Mononuclear cell (primary cell): ENCODE data around the gene GPC3. TPM values are rescaled to one million over a fixed set of nuclear protein-coding genes. Genes with fewer than 3 reads are reported as not detected.

Source experiments
- H3K27me3 ChIP-seq: 2 replicates; pipeline ENCODE4 v1.6.0; 2011; ENCODE audit warnings: low read length, control low read depth; ENCODE audit not compliant: insufficient read depth
- H3K4me1 ChIP-seq: 2 replicates; pipeline ENCODE4 v1.5.1; 2011; ENCODE audit warnings: mild to moderate bottlenecking, low read length, control low read depth; ENCODE audit not compliant: insufficient read depth
- H3K4me3 ChIP-seq: 2 replicates; pipeline ENCODE4 v1.5.1; 2011; ENCODE audit warnings: mild to moderate bottlenecking, low read length, moderate library complexity
- H3K9me3 ChIP-seq: 2 replicates; pipeline ENCODE4 v1.5.1; 2011; ENCODE audit warnings: low read depth, mild to moderate bottlenecking, control low read depth, low read length
- total RNA-seq: library from RNA; depleted of rRNA; stranded (reverse); fragments of >200 nt; gene quantifications from one replicate; pipeline ENCODE4 v1.2.3, GENCODE V29; 2012

Gene GPC3
- total RNA-seq, 1 donor = 0.31 TPM

- no peak overlapping the region for H3K4me3 ChIP-seq
These were observed 287.7 kb downstream of the GPC3 start for GRCh38 chrX:133697656-133698055.

GRCh38 chrX:133689997-133690599, 295.3 kb downstream of the GPC3 start:
- H3K27me3 ChIP-seq = no peaks in the 10 kb centered on the region
- no peak overlapping the region for H3K4me3 ChIP-seq
- H3K4me1 ChIP-seq = no peaks in the 10 kb centered on the region
- no peaks in the 10 kb centered on the region for H3K9me3 ChIP-seq

More at GRCh38 chrX:133697656-133698055, 287.7 kb downstream of the GPC3 start:
- H3K9me3 ChIP-seq = no peaks in the 10 kb centered on the region
- H3K27me3 ChIP-seq = no peaks in the 10 kb centered on the region
- H3K4me1 ChIP-seq = no peaks in the 10 kb centered on the region

DNA sequence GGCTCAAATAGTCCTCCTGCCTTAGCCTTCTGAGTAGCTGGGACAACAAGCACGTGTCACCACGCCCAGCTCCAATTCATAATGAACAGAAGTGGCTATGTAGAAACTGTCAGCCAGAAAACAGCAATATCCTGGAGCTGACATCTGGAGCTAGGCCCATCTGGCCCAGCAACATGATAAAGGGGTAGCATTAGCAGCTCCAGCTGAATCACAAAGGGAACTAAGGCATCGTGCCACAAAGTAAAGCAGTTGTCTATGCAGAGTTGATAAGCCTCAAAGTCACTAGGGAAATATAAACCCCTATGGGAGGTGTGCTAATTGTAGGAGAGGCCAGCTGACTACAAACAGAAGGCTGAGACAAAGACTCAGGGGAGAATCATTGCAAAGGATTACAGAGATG, 299.6 kb downstream of the GPC3 start:
- Histone ChIP-seq H3K27me3 (no peaks in the 10 kb centered on the region), H3K4me1 (no peaks in the 10 kb centered on the region), H3K4me3 (no peak overlapping the region), H3K9me3 (no peaks in the 10 kb centered on the region)

- no peaks in the 10 kb centered on the region for H3K9me3 ChIP-seq
- H3K27me3 ChIP-seq = no peaks in the 10 kb centered on the region
- H3K4me3 ChIP-seq = no peak overlapping the region
- H3K4me1 ChIP-seq = no peaks in the 10 kb centered on the region
These were observed 303.5 kb downstream of the GPC3 start for GRCh38 chrX:133681897-133682296.

DNA sequence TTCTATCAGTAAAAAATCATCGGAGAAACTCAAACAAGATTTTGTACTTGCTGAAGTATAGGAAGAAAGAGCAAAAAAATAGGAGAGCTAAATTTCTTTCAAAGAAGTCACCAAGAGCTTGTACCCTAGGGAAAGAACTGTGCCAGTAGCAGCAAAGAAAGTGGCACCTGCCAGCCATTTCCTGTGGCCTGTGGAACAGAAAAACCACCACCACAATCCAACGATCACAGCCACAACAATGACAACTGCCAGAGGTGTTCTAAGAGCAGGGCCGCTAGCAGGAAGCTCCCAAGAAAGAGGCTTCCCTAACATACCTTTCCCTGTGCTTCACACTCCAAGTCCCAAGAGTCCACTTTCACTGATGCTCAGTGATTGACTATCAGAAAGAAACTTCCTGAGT, 304.0 kb downstream of the GPC3 start:
- H3K27me3 ChIP-seq = no peaks in the 10 kb centered on the region
- no peaks in the 10 kb centered on the region for H3K4me1 ChIP-seq
- H3K4me3 ChIP-seq = no peak overlapping the region
- no peaks in the 10 kb centered on the region for H3K9me3 ChIP-seq

DNA sequence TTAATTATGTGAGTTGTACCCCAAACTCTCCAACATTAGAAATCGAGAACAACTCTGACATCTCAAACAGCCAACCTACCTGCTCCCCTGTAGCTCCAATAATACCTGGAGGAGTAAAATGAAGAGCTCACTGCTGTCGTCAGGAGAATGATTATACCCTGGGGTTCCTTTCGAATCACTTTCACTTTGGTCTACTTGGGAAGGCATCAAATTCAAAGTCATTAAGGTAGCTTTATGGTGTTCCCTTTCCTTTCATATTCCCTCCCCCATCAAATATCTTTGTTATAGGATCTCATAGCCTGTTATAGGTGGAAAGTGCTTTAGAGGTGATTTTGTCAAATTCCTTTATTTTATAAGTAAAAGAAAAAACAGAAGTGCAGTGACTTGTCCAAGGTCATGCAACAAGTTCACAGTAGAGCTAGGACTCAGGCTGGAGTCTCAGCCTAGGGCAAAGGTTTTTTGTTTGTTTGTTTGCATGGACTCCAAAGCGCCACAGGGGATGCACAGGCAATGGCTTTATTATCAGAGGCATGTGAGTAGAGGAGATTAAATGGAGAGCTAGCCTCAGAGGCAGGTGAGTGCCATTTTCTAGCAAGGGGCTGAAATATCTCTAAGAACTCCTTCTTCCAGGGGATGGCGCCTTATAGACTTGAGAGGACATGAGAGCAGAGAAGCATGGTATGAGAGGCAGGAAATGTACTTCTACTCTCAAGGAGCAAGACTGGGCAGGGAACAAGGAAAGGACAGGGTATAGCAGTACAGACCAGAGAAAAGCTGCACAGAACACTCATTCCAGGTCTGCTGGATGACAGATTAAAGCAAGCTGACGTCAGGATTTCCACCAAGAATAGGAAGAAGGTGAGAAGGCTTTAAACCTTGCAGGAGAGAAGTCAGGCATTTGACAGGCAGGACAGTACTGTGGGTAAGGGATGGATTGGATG, 308.0 kb downstream of the GPC3 start:
- Histone ChIP-seq H3K4me3 (no peak overlapping the region), H3K4me1 (no peaks in the 10 kb centered on the region), H3K9me3 (no peaks in the 10 kb centered on the region), H3K27me3 (no peaks in the 10 kb centered on the region)

- Histone ChIP-seq H3K4me1 (no peaks in the 10 kb centered on the region), H3K9me3 (no peaks in the 10 kb centered on the region), H3K4me3 (no peak overlapping the region), H3K27me3 (no peaks in the 10 kb centered on the region)
These were observed 308.9 kb downstream of the GPC3 start for GRCh38 chrX:133676344-133677122.

GRCh38 chrX:133674726-133675470, 310.5 kb downstream of the GPC3 start:
- Histone ChIP-seq H3K4me1 (no peaks in the 10 kb centered on the region), H3K27me3 (no peaks in the 10 kb centered on the region), H3K4me3 (no peak overlapping the region), H3K9me3 (no peaks in the 10 kb centered on the region)

- Histone ChIP-seq H3K4me3 (no peak overlapping the region), H3K27me3 (no peaks in the 10 kb centered on the region), H3K9me3 (no peaks in the 10 kb centered on the region), H3K4me1 (no peaks in the 10 kb centered on the region)
These were observed 315.0 kb downstream of the GPC3 start for GRCh38 chrX:133670383-133670782.

DNA sequence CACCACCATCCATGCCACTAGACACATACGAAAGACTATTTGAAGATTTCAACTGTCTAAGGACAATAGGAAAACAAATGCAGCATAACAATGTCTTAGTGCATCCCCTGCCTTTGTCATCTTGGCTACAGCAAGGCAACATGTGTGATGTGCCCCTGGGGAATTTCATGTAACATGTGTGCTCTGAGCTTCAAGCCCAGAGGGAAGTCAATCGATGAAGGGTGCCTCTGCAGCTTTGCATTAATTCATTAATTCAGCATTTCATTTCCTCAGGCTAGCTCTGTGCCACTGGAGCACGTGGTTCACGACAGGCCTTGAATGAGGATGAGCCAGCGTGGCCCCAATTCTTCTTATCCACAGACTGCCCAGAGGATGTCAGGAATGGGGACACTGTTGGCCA, 316.2 kb downstream of the GPC3 start:
- Histone ChIP-seq H3K27me3 (no peaks in the 10 kb centered on the region), H3K9me3 (no peaks in the 10 kb centered on the region), H3K4me1 (no peaks in the 10 kb centered on the region), H3K4me3 (no peak overlapping the region)

GRCh38 chrX:133668225-133668931, 317.0 kb downstream of the GPC3 start:
- no peaks in the 10 kb centered on the region for H3K27me3 ChIP-seq
- H3K4me1 ChIP-seq = no peaks in the 10 kb centered on the region
- no peak overlapping the region for H3K4me3 ChIP-seq
- no peaks in the 10 kb centered on the region for H3K9me3 ChIP-seq

DNA sequence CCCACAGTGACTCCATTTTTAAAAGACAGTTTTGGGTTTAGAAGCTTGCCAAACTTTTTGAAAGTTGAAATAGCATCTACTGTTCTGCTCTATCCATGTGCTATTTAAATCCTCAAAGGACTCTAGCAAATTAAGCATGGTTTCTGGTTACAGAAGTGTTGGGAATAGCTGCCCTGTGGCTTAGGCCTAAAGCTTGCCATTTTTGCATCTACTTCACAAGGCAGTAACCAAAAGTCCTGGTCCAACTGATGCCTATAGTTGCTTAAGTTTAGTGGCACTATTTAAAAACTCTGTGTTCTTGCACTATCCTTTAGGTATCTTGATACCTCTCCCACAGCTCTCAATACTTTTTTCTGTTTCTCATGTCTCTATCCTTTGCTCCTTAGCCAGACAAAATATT, 319.1 kb downstream of the GPC3 start:
- Histone ChIP-seq H3K27me3 (no peaks in the 10 kb centered on the region), H3K4me3 (no peak overlapping the region), H3K4me1 (no peaks in the 10 kb centered on the region), H3K9me3 (no peaks in the 10 kb centered on the region)

DNA sequence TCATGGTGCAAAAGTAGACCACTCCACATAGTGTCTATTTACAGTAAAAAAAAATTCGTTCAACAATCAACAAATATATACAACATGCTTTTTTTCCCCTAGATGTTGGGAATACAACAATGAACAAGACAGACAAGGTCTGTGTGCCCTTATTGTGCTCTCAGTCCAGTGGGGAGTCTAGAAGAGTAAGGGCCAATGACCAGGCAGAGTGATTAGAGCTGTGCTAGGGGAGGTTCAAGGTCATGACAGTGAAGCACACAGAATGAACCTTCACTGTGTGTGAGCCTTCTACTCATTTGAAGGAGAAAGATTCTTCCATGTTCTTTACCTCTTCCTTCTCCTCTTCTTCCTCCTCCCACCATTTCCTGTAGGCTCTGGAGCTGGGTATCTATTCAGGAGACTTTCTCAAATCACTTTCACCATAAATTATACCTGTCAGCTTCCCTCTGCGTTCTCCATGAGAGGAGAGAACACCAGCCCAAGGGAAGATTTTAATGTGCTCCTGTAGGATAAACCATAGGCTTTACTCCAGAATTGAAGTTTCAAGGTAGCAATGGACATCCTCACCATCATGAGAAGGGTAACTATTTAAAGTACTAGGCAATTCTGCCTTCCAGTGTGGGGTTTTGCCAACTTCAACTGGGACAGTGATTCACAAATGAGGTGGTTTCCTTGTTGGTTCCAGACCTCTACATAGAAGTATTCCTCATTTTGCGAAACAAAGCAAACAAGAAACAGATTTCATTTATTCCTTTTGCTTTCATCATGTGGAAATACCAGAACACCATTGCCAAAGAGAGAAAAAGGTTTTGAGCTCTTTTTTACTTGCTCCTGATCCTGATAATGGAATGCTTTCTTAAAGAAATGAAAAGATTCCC, 323.2 kb downstream of the GPC3 start:
- Histone ChIP-seq H3K9me3 (no peaks in the 10 kb centered on the region), H3K4me1 (no peaks in the 10 kb centered on the region), H3K4me3 (no peak overlapping the region), H3K27me3 (no peaks in the 10 kb centered on the region)
